HT1080 (cell line): ENCODE measurements around the gene SET. TPM values are rescaled to one million over a fixed set of nuclear protein-coding genes. Genes with fewer than 3 reads are reported as not detected.

Experiments
- DNase-seq: peaks from one replicate; pipeline ENCODE4 v3.0.0-alpha.2; 2015; ENCODE audit warnings: low read depth
- total RNA-seq: library from RNA; depleted of rRNA; stranded (reverse); fragments of >200 nt; shearing (Covaris generic); gene quantifications from 2 replicates; pipeline ENCODE4 v1.2.3, GENCODE V29; 2014

The SET gene
- total RNA-seq, 1 experiment from 2014 or later, result 720 TPM

- DNase-seq, result no peak
These were observed 18.4 kb downstream of the SET start for GRCh38 chr9:128707446-128707845.

GRCh38 chr9:128712451-128713410 is 23.7 kb downstream of the SET start:
- no peak for DNase-seq

- no peak for DNase-seq
These were observed 24.4 kb downstream of the SET start for GRCh38 chr9:128713411-128713780.

GRCh38 chr9:128713941-128714573 is 25.0 kb downstream of the SET start:
- DNase-seq, result no peak

GRCh38 chr9:128714586-128715435 is 25.8 kb downstream of the SET start:
- DNase-seq, result no peak

- DNase-seq, result no peak
These were observed 26.4 kb downstream of the SET start for GRCh38 chr9:128715436-128715750.

DNA sequence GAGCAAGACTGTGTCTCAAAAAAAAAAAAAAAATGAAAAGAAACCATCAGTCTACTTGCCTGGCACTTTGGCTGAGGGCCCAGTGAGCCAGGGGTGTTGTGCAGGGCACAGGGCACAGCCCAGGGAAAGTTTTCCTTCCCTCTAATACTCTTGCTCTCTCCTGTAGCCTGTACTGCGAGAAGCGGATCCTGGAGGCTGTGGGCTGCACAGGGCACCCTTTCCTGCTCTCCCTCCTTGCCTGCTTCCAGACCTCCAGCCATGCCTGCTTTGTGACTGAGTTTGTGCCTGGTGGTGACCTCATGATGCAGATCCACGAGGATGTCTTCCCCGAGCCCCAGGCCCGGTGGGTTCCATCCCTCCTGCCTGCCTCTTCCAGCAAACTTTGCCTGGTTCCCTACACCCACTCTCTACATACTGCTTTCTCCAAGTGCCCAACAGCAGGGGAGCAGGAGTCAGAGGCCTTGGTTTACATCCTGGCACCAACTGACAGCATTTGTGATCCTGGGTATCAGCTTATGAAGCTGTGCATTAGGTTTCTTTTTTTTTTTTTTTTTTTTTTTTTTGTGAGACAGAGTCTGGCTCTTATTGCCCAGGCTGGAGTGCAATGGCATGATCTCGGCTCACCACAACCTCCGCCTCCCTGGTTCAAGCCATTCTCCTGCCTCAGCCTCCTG is 27.7 kb downstream of the SET start:
- DNase-seq, result no peak

GRCh38 chr9:128718047-128718446 is 29.0 kb downstream of the SET start:
- no peak for DNase-seq

DNA sequence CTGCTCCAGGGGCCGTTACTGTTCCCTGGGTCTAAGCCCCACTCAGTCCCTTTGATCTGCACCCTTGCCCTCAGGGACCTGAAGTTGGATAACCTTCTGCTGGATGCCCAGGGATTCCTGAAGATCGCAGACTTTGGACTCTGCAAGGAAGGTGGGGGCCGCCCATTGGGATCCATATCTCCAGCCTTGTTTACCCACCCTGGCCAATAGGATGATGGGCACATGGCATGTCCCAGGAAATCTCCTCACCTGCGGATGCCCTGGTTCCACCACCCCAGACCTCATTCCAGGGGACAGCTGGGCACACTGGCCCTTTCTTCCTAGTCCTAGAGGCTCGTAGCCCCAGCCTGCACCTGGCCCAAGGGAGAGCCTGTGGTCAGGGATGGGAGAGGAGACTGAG is 29.5 kb downstream of the SET start:
- DNase-seq, result no peak

GRCh38 chr9:128719919-128720605 is 31.0 kb downstream of the SET start:
- DNase-seq, result no peak

- no peak for DNase-seq
These were observed 31.9 kb downstream of the SET start for GRCh38 chr9:128720841-128721486.

GRCh38 chr9:128721487-128722010 is 32.5 kb downstream of the SET start:
- no peak for DNase-seq

GRCh38 chr9:128722380-128723351 is 33.6 kb downstream of the SET start:
- no peak for DNase-seq

GRCh38 chr9:128723352-128723865 is 34.4 kb downstream of the SET start:
- DNase-seq, result no peak

DNA sequence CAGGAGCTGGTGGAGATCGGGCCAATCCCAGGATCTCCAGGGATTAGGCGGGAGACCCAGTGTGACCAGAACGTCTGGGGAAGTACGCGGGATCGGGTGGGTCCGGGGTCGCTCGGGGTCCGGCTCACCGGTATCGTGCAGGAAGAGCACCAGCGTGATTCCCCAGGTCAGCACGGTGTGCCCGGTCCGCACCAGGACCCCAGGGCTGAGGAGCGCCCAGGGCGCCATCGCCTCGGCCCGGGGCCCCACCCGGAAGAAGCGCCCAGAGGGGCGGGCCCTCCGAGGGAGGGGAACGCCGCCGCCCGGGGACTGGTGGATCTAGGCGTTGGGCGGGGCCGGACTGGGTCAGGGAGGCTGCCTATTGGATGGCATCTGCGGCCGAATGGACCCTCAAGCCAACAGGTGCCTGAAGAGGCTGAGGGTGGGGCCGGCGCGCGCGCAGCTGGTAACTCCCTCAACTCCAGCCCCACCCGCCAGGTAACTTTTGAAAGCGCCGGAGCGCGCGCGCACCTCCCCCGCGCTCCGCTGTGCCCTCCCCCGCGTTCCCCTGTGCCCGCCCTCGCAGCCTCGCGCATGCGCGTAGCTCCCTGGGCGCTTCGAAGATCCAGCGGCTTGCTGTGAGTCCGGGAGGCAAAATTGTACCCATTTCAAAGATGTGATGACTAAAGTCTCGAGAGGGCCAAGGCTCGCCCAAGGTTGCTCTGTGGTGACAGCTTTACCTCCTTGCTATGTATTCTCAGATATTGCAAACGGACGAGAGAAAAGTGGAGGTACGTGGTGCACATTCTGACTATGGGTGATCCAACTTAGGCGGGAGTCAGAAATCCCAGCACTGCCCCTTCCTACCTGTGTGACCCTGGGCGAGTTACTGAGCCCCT is 35.1 kb downstream of the SET start, which contains the start of gene ZDHHC12:
Gene ZDHHC12 (minus strand): TSS at position 262 of the 878 bp plus-strand sequence. CDS start 34 bp downstream, at position 228.
- peak; percentile 99 for DNase-seq

DNA sequence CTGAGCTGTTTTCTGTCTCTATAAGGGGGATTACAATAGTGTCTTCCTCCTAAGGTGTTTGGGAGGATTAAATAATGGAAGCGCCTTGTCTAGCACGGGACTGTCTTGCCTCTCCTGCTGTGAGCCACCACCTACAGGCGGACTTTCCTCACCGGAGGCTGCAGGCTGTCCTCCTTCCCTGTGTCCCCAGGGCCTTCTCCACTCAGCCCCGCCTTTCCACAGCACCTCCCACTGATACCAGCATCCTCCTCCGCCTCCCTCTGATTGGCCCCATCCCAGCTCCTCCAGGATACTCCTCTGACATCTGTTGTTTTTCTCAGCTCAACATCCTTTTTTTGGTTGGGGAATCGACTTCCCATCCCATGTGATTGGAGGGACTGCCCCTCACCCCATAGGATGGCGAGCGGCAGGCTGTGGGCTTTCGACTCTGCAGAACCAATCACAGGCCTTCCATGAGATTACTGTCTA is 35.8 kb downstream of the SET start:
- peak; percentile 75 for DNase-seq

DNA sequence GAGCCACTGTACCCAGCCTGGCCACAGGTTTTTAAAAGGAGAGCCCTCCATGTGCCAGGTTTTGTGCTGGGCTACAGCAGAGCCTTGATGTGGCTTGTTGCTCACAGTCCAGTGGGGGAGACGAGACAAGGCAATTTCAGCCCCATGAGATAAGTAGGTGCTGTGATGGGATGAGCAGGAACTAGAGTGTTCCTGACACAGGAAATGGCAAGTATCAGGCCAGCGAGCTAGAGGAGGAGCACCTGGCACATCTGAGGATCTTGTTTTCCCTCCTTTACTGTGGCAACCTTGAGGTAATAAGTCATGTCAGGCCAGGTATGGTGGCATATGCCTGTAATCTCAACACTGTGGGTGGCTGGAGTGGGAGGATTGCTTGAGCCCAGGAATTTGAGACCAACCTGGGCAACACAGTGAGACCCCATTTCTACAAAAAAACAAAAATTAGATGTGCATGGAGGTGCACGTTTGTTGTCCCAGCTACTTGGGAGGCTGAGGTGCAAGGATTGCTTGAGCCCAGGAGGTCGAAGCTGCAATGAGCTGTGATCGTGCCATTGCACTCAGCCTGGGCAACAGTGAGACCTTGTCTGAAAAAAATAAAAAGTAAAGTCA is 38.7 kb downstream of the SET start:
- no peak for DNase-seq
